Stimulated activated CD8-positive, alpha-beta memory T cell treated with anti-CD3 and anti-CD28 coated beads, Interleukin-15, amount 100 ng/mL, for 1 hour (primary cell): ENCODE results near the gene CPEB1.
A peak's percentile ranks its signal among the peaks of the same experiment; 100 is the strongest.
"Not testable (repeated sequence)": the region's sequence is repeated elsewhere in the genome, so short reads cannot be mapped to it uniquely, and the experiment has no call there.

Source experiments
- DNase-seq: peaks from one replicate; pipeline ENCODE4 v3.0.0-alpha.2; 2020; ENCODE audit warnings: low read depth

The CPEB1 gene

DNA sequence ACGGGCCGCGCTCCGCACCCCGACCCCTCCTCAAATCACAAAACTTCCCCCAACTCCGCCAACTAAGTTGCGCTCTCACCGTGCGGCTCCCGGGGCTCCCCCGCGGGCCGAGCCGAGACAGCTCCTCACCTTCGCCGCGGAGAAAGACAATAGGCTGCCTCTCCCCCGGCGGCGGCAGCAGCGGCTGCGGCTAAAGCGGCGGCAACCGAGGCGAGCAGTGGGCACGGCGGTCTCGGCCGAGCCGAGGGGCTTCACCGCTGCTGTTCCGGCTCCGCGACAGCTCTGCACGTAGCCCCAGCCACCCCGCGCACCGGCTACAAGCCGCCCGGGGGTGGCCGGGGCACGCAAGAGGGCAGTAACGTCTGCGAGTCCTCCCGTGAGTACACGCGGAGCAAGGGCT lies 133.6 kb downstream of the CPEB1 start:
- DNase-seq = not testable (repeated sequence)

- DNase-seq = not testable (repeated sequence)
Observed at GRCh38 chr15:82507693-82508092, 139.5 kb downstream of the CPEB1 start.

DNA sequence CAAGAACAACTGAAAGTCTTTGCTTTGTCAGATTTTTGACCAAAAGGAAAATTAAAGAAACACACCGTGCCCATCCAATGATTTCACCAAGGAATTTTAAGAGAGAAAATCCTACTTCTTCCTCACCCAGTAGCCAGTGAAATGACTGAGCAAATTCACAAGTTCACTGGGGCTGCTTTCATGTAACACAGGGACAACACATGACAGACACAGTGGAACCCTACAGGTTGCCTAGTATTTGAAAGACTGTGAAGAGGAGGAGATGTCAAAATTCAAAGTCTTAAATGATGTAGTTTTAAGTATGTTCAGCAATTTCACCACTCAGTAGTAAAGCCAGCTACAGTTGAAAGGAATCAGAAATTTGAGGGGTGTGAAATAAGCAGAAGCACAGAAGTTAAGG lies 140.1 kb downstream of the CPEB1 start:
- not testable (repeated sequence) for DNase-seq

DNA sequence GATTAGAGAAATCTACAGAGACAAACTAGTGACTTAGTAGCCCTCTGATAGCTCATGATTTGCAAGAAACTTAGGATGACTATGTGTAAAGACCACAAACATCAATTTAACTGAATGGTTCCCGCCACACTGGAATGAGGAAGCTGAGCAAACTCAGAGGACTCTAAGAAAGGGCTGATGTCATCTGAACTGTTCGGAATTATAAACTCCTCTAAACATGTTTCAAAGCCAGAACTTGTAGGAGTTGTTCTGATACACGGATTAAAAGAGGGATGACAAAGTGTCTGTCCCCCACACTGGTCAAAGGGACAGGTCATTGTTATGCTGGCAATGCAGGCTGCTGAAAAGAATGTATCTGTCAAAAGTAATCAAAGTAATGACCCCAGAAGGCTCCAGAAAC lies 141.3 kb downstream of the CPEB1 start:
- DNase-seq = not testable (repeated sequence)

DNA sequence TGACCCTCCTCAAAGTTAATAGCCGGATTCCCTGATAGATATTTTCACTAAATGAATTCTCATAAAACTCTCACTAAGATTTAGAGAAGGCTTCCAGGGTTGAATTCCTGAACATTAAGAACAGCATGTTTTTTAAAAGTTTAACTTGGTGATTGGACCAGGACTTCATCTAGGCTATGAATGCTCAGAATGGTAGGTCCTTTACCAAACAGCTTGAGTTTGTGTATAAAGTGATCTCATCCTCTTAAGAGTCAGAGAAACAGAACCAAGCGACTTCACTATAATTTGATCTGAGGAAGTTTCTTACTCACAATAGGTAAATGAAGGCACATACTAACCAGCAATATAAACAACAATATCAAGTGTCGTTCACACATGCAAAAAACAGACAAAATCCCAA lies 143.1 kb downstream of the CPEB1 start:
- not testable (repeated sequence) for DNase-seq

- DNase-seq = peak; percentile 4
Observed at GRCh38 chr15:82502700-82503339, 144.3 kb downstream of the CPEB1 start.

DNA sequence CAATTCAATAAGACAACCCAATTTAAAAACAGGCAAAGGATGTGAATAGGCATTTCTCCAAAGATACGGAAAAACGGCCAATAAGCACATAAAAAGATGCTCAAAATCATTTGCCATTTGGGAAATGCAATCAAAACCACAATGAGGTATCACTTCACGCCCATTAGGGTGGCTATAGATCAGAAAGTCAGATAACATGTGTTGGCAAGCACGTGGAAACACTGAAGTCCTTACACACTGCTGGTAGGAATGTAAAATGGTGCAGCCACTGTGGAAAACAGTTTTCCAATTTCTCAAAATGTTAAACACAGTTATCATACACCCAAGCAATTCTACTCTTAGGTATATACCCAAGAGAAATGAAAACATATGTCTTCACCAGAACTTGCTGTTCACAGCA lies 146.4 kb downstream of the CPEB1 start:
- not testable (repeated sequence) for DNase-seq

- not testable (repeated sequence) for DNase-seq
Observed at GRCh38 chr15:82497978-82498377, 149.2 kb downstream of the CPEB1 start.
